GM12878 (cell line): ENCODE data around the gene KLF11. TPM values are rescaled to one million over a fixed set of nuclear protein-coding genes. Genes with fewer than 3 reads are reported as not detected.
A peak's percentile ranks its signal among the peaks of the same experiment; 100 is the strongest.

Source experiments
- BHLHE40 ChIP-seq, 2 experiments: fragments of 450-650 bp in 1 of 2; IDR thresholded peaks; 2 replicates each; pipeline ENCODE4 v1.6.1; 2011 to 2017; ENCODE audit warnings: low read depth in 2 of 2, borderline replicate concordance in 1 of 2, improper control_type of control experiment in 1 of 2, low read length in 1 of 2, mild to moderate bottlenecking in 1 of 2
- IKZF1 ChIP-seq: fragments of 450-650 bp; conservative IDR thresholded peaks from 2 replicates; pipeline ENCODE4 v1.6.1; 2017; ENCODE audit warnings: antibody characterized with exemption, mild to moderate bottlenecking
- MYB ChIP-seq: fragments of 150-350 bp; IDR thresholded peaks from 2 replicates; pipeline ENCODE4 v1.6.1; 2014; ENCODE audit warnings: mild to moderate bottlenecking, low read depth, low read length, borderline replicate concordance
- SMC3 ChIP-seq: IDR thresholded peaks from 2 replicates; pipeline ENCODE4 v1.6.1; 2011; ENCODE audit warnings: low read length, improper control_type of control experiment, borderline replicate concordance
- SP1 ChIP-seq: IDR thresholded peaks from one replicate; pipeline ENCODE4 v1.6.1; 2011; ENCODE audit warnings: low read depth, low read length
- SREBF2 ChIP-seq: IDR thresholded peaks from 2 replicates; pipeline ENCODE4 v1.6.1; 2012; ENCODE audit warnings: mild to moderate bottlenecking, low read length
- ZSCAN29 ChIP-seq: fragments of 450-650 bp; IDR thresholded peaks from 2 replicates; pipeline ENCODE4 v1.6.1; 2017; ENCODE audit warnings: mild to moderate bottlenecking, moderate library complexity
- polyA plus RNA-seq, 11 experiments: library from polyadenylated mRNA; depleted of rRNA in 4 of 11; unstranded in 6 of 11; stranded (reverse) in 5 of 11; fragments of >200 nt; fragmentation: Nextera tagmentation in 4 of 11; fragmentation: Illumina TruSeq in 1 of 11; extraction: Ambion mirVana in 4 of 11; extraction: Trizol in 1 of 11; gene quantifications; 1 replicate in 1 of 11; 2 replicates in 10 of 11; pipeline versions ENCODE4 v1.2.1 to v1.2.3, GENCODE V29; 2011 to 2016; ENCODE audit warnings: inconsistent platforms in 2 of 11, missing spikeins in 2 of 11, low read depth in 1 of 11
- total RNA-seq, 4 experiments: library from RNA; depleted of rRNA in 3 of 4; stranded (reverse); fragments of >200 nt in 3 of 4; fragmentation: Illumina TruSeq in 1 of 4; extraction: Trizol in 1 of 4; gene quantifications; 2 replicates each; pipeline versions ENCODE4 v1.2.1 to v1.2.3, GENCODE V29; 2013 to 2021
- TF ChIP-seq, protein P1 (sequence below): fragments of 450-650 bp; IDR thresholded peaks from 2 replicates; pipeline ENCODE4 v1.6.1; 2018; ENCODE audit warnings: mild to moderate bottlenecking, low read depth, moderate library complexity; ENCODE audit not compliant: partially characterized antibody
- TF ChIP-seq, protein P2 (sequence below): IDR thresholded peaks from 2 replicates; pipeline ENCODE4 v1.6.1; 2011; ENCODE audit warnings: borderline replicate concordance, low read depth, mild to moderate bottlenecking, moderate library complexity, mixed read lengths, low read length; ENCODE audit not compliant: insufficient read depth; ENCODE audit errors: extremely low read length

The KLF11 gene
- total and polyA plus RNA-seq, 10 of the 15 experiments (the other 5 are each of a cell fraction or from before 2014, with no cell fraction given): 0.03 to 0.54 (median 0.14) TPM; not detected in 1

- TF ChIP-seq, protein P1, sequence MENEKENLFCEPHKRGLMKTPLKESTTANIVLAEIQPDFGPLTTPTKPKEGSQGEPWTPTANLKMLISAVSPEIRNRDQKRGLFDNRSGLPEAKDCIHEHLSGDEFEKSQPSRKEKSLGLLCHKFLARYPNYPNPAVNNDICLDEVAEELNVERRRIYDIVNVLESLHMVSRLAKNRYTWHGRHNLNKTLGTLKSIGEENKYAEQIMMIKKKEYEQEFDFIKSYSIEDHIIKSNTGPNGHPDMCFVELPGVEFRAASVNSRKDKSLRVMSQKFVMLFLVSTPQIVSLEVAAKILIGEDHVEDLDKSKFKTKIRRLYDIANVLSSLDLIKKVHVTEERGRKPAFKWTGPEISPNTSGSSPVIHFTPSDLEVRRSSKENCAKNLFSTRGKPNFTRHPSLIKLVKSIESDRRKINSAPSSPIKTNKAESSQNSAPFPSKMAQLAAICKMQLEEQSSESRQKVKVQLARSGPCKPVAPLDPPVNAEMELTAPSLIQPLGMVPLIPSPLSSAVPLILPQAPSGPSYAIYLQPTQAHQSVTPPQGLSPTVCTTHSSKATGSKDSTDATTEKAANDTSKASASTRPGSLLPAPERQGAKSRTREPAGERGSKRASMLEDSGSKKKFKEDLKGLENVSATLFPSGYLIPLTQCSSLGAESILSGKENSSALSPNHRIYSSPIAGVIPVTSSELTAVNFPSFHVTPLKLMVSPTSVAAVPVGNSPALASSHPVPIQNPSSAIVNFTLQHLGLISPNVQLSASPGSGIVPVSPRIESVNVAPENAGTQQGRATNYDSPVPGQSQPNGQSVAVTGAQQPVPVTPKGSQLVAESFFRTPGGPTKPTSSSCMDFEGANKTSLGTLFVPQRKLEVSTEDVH: no peak
- peak; percentile 25; the same call in 1 of the 2 replicates for TF ChIP-seq SMC3
- TF ChIP-seq MYB: no peak
- TF ChIP-seq ZSCAN29: peak; percentile 20; the same call in 1 of the 2 replicates
- TF ChIP-seq, protein P2, sequence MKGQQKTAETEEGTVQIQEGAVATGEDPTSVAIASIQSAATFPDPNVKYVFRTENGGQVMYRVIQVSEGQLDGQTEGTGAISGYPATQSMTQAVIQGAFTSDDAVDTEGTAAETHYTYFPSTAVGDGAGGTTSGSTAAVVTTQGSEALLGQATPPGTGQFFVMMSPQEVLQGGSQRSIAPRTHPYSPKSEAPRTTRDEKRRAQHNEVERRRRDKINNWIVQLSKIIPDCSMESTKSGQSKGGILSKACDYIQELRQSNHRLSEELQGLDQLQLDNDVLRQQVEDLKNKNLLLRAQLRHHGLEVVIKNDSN: no peak
- TF ChIP-seq BHLHE40 (IDR thresholded peaks at IDR 0.05; ENCODE audit: borderline replicate concordance in 1 of 2, low read depth in 2 of 2, low read length in 1 of 2): peak; percentile 16 to 78; a peak in 3 of 4 replicates
- TF ChIP-seq SP1: no peak
- peak; percentile 66 for TF ChIP-seq IKZF1
- TF ChIP-seq SREBF2: no peak
Observed at GRCh38 chr2:10079870-10080535, 36.7 kb downstream of the KLF11 start, which contains the start of gene CYS1 (continued).
